Panc1 (cell line): ENCODE measurements around the gene AGTPBP1. TPM values are rescaled to one million over a fixed set of nuclear protein-coding genes. Genes with fewer than 3 reads are reported as not detected.

Experiments used
- ATAC-seq: fragments of 200-7000 bp; cut with Tn5 transposase; 2 replicates; pipeline ENCODE4 v1.9.1; 2020; ENCODE audit warnings: mild to moderate bottlenecking, moderate library complexity
- BruUV-seq: library from RNA; stranded (reverse); fragments of 400-500 nt; replicated peaks from 2 replicates; lab custom pipeline; 2021; lab: Mats Ljungman, UMichigan
- CTCF ChIA-PET: fragments of 300-600 bp; sonication (Branson Sonifier 250); formaldehyde crosslinking; loops from one replicate; lab custom pipeline; 2022; ENCODE audit warnings: antibody characterized with exemption; lab: Charles Lee
- POLR2A ChIA-PET: fragments of 300-600 bp; sonication (Branson Sonifier 250); formaldehyde crosslinking; loops from one replicate; lab custom pipeline; 2022; ENCODE audit warnings: antibody characterized with exemption; lab: Charles Lee
- DNase-seq: peaks from one replicate; pipeline ENCODE4 v3.0.0-alpha.2; 2010; ENCODE audit warnings: low read depth, low spot score
- H3K27ac ChIP-seq: 2 replicates; pipeline ENCODE4 v1.5.1; 2011; ENCODE audit warnings: mild to moderate bottlenecking, low read length, inconsistent platforms
- H3K27me3 ChIP-seq: fragments of 200-500 bp; sonication (Bioruptor generic); 2 replicates; pipeline ENCODE4 v1.6.0; 2014; ENCODE audit warnings: low read length, inconsistent platforms; ENCODE audit not compliant: control insufficient read depth, insufficient read depth
- H3K36me3 ChIP-seq: fragments of 200-500 bp; sonication (Bioruptor generic); 2 replicates; pipeline ENCODE4 v1.5.1; 2014; ENCODE audit warnings: inconsistent platforms, mild to moderate bottlenecking, low read length, moderate library complexity; ENCODE audit not compliant: control insufficient read depth, insufficient read depth
- H3K4me1 ChIP-seq: 2 replicates; pipeline ENCODE4 v1.5.1; 2011; ENCODE audit warnings: inconsistent platforms, mild to moderate bottlenecking, low read length, moderate library complexity; ENCODE audit not compliant: control insufficient read depth, insufficient read depth
- H3K4me3 ChIP-seq, 2 experiments: 2 replicates each; pipeline ENCODE4 v1.5.1; 2011 to 2012; ENCODE audit warnings: low read depth in 2 of 2, low read length in 2 of 2, mild to moderate bottlenecking in 2 of 2, inconsistent platforms in 1 of 2, moderate library complexity in 1 of 2
- H3K9me3 ChIP-seq: fragments of 200-500 bp; sonication (Bioruptor generic); 2 replicates; pipeline ENCODE4 v1.5.1; 2014; ENCODE audit warnings: low read depth, mild to moderate bottlenecking, inconsistent platforms, low read length, moderate library complexity; ENCODE audit not compliant: control insufficient read depth, insufficient read depth
- CTCF ChIP-seq: fragments of 450-650 bp; IDR thresholded peaks from 2 replicates; pipeline ENCODE4 v1.5.1; 2017; ENCODE audit warnings: mild to moderate bottlenecking
- POLR2AphosphoS5 ChIP-seq: IDR thresholded peaks from 2 replicates; pipeline ENCODE4 v1.6.1; 2012; ENCODE audit warnings: mild to moderate bottlenecking, low read depth, low read length, moderate library complexity
- SIN3A ChIP-seq: IDR thresholded peaks from 2 replicates; pipeline ENCODE4 v1.6.1; 2012; ENCODE audit warnings: low read depth, mild to moderate bottlenecking, low read length, moderate library complexity, borderline replicate concordance; ENCODE audit not compliant: insufficient read depth
- TCF7L2 ChIP-seq: IDR thresholded peaks from 2 replicates; pipeline ENCODE4 v1.6.1; 2011; ENCODE audit warnings: mild to moderate bottlenecking, low read depth, low read length, inconsistent platforms
- in situ Hi-C: cut with HindIII; loops from 2 replicates; pipeline ENCODE4 v1.10.0; 2016; ENCODE audit warnings: low sequenced_read_pairs, low pct_unique_long_range_greater_than_20kb
- intact Hi-C: fragments of 100-400 bp; cut with micrococcal nuclease; formaldehyde crosslinking; loops from one replicate; pipeline ENCODE4 v1.10.0; 2022; ENCODE audit not compliant: unreplicated experiment
- total RNA-seq: library from RNA; stranded (reverse); gene quantifications from one replicate; pipeline ENCODE4 v1.2.1, GENCODE V29; 2021; ENCODE audit not compliant: unreplicated experiment
- TF ChIP-seq, protein P1 (sequence below), 2 experiments: IDR thresholded peaks; 2 replicates each; pipeline ENCODE4 v1.6.1; 2011 to 2012; ENCODE audit warnings: low read depth in 2 of 2, control low read depth in 1 of 2, low read length in 1 of 2, mild to moderate bottlenecking in 1 of 2, moderate library complexity in 1 of 2; ENCODE audit not compliant: insufficient read depth in 1 of 2

Gene AGTPBP1
- total RNA-seq, 1 experiment from 2014 or later = 11.6 TPM

DNA sequence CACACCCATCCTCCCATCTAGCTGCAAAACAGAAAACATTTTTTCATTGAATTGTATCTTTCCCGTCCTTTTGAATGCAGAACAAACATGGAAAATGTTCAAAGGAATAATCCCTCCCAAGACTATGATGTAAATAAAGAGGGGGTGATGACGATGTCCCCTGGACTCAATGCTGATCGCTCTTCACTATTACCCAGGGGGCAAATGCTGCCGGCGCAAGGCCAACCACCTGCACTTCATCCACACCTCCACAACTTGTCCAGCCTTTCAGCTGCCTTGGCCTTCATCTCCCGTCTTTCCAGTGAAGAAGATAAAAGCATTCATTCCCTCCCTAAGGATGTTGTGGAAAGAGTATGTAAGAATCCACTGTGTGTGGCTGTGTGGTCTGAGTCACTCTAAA lies 240.3 kb downstream of the AGTPBP1 start:
- Histone ChIP-seq H3K9me3 (no peaks in the 10 kb centered on the region), H3K4me3 (no peak overlapping the region), H3K27ac (no peak overlapping the region), H3K36me3 (no peaks in the 10 kb centered on the region), H3K4me1 (no peaks in the 10 kb centered on the region), H3K27me3 (no peaks in the 10 kb centered on the region)
- in situ Hi-C loops = no loop called here
- POLR2A ChIA-PET = no interaction called here
- no TSS peak for BruUV-seq
- DNase-seq (no peak), ATAC-seq (no peak)
- CTCF ChIA-PET = no interaction called here
- TF ChIP-seq SIN3A = no peak
- TF ChIP-seq CTCF = no peak
- TF ChIP-seq, protein P1, sequence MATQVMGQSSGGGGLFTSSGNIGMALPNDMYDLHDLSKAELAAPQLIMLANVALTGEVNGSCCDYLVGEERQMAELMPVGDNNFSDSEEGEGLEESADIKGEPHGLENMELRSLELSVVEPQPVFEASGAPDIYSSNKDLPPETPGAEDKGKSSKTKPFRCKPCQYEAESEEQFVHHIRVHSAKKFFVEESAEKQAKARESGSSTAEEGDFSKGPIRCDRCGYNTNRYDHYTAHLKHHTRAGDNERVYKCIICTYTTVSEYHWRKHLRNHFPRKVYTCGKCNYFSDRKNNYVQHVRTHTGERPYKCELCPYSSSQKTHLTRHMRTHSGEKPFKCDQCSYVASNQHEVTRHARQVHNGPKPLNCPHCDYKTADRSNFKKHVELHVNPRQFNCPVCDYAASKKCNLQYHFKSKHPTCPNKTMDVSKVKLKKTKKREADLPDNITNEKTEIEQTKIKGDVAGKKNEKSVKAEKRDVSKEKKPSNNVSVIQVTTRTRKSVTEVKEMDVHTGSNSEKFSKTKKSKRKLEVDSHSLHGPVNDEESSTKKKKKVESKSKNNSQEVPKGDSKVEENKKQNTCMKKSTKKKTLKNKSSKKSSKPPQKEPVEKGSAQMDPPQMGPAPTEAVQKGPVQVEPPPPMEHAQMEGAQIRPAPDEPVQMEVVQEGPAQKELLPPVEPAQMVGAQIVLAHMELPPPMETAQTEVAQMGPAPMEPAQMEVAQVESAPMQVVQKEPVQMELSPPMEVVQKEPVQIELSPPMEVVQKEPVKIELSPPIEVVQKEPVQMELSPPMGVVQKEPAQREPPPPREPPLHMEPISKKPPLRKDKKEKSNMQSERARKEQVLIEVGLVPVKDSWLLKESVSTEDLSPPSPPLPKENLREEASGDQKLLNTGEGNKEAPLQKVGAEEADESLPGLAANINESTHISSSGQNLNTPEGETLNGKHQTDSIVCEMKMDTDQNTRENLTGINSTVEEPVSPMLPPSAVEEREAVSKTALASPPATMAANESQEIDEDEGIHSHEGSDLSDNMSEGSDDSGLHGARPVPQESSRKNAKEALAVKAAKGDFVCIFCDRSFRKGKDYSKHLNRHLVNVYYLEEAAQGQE (IDR thresholded peaks at IDR 0.05; ENCODE audit: insufficient read depth in 1 of 2, low read depth in 2 of 2, low read length in 1 of 2) = no peak
- TF ChIP-seq TCF7L2 = no peak
- TF ChIP-seq POLR2AphosphoS5 = no peak
- intact Hi-C loops = no loop called here

Other genes starting within 250 kb of the AGTPBP1 start
- gene NAA35, start 199.2 kb upstream of the AGTPBP1 start, total RNA-seq = 21.3 TPM